GM23248 (cell line): ENCODE results near the gene IL1A.

Experiments used
- EZH2 ChIP-seq: fragments of 200-600 bp; sonication (generic); IDR thresholded peaks from 2 replicates; pipeline ENCODE4 v1.6.1; 2018; ENCODE audit warnings: antibody characterized with exemption, mild to moderate bottlenecking; ENCODE audit not compliant: insufficient read depth, poor library complexity, severe bottlenecking
- EZH2phosphoT487 ChIP-seq: fragments of 200-600 bp; sonication (generic); IDR thresholded peaks from 2 replicates; pipeline ENCODE4 v1.6.1; 2018; ENCODE audit warnings: antibody characterized with exemption, moderate library complexity, mild to moderate bottlenecking, low read depth; ENCODE audit not compliant: insufficient read depth

GRCh38 chr2:112765251-112765650 is 19.0 kb downstream of the IL1A start:
- TF ChIP-seq EZH2 (no peak), EZH2phosphoT487 (no peak)
